Measurements from ENCODE around the gene FBXO10. TPM values are rescaled to one million over a fixed set of nuclear protein-coding genes. Genes with fewer than 3 reads are reported as not detected.

FBXO10 gene
- total and polyA plus RNA-seq, 2 of the 8 experiments (the other 6 are each of a cell fraction or from before 2014, with no cell fraction given): 13.1 to 13.9 TPM

DNA sequence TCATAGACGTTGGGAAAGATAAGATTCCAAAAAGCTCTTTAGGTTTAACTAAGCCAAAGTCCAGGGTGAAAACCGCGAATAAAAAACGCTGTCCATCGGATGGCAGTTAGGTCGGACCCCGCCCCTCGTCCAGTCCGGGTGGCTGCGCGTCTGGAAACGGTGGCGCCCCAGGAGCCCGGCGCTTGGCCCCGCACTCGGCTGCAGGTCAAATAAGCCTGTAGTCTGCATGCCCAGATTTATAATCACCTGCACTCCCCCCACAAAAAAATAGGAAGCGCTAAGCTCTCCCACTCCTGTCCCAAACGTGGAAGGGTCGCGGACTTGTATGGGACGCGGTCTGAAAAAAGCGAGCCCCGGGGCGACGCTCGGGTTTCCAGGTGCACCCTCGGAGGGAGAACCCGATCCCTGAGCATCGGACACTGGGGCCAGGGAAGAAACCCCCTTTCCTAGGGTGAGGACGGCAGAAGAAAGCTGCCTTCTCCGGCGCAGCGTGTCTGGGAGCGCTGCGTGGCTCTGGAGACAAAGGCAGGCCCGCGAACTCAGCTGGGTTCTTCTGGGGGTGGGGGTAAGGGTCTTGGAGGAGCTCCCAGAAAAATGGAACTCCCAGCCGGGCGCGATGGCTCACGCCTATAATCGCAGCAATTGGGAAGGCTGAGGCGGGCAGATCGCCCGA lies 110.0 kb downstream of the FBXO10 start (continued):
- TF ChIP-seq RAD21 (IDR thresholded peaks at IDR 0.05 in 1 of 2, conservative IDR thresholded peaks at IDR 0.05 in 1 of 2; ENCODE audit: low read depth in 2 of 2, low read length in 2 of 2) (no peak), TAF7 (optimal IDR thresholded peaks at IDR 0.05; ENCODE audit: borderline replicate concordance, low read depth, low read length) (peak; percentile 53), TAF1 (IDR thresholded peaks at IDR 0.05; ENCODE audit: low read depth, low read length) (peak; percentile 84), RBBP5 (IDR thresholded peaks at IDR 0.05; ENCODE audit: borderline replicate concordance, low read depth, low read length) (peak; percentile 78; the same call in 1 of the 2 replicates), HDAC2 (IDR thresholded peaks at IDR 0.05; ENCODE audit: borderline replicate concordance in 1 of 2, low read depth in 2 of 2, low read length in 2 of 2) (0 out of 4 replicates have a peak, but pooled peaks of 1 of the 2 experiments have one; percentile 5), KDM5A (IDR thresholded peaks at IDR 0.05; ENCODE audit: low read length) (no peak), PHF8 (conservative IDR thresholded peaks at IDR 0.05; ENCODE audit: low read depth, low read length) (peak; percentile 75)
